ENCODE results near the gene B4GAT1. TPM values are rescaled to one million over a fixed set of nuclear protein-coding genes. Genes with fewer than 3 reads are reported as not detected.

The B4GAT1 gene
- total and polyA plus RNA-seq, 2 of the 13 experiments (the other 11 are each of a cell fraction or from before 2014, with no cell fraction given): 40.4 to 109 TPM

DNA sequence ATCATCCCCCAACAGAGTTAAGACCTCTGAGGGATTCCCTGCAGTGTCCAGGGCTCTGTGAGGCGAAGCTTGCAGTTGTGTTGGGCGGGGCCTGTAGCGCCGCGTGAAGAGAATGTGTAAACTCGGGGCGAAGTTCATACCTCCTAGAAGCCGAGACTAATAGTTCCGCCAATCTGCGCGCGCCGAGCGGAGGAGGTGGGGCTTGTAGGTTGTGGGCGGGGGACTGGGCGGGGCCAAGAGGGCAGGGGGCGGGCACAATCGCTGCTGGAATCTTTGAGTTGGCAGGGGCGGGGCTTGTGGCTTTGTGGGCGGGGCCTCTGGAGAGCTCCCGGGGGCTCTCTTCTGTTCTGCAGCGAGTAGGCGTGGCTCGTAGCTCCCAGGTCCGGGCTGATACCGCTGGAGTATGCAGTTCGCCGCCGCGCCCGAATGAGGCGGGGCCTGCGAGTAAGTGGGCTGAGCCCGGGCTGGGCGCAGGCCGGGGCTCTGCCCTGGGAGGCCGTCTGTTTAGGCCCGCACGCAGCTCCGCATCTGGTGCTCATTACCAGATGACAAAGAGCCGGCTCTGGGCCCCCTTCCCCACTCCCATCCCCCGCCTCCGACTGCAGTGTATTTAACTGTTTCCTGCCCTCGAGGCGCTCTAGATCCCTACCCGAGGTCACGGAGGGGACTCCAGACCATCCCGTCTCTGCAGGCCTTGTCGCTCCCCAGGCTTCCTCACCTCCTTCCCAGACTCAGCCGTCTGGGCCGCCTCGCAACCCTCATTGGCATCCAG, 34.7 kb downstream of the B4GAT1 start (continued):
- TF ChIP-seq ZNF503 (CRISPR knock-in tag; IDR thresholded peaks at IDR 0.05): peak; percentile 36; the same call in 1 of the 2 replicates
- no peak; the same call in 1 of the 2 replicates for TF ChIP-seq ZNF605 (CRISPR knock-in tag; IDR thresholded peaks at IDR 0.05)
- TF ChIP-seq ZNF34 (CRISPR knock-in tag; IDR thresholded peaks at IDR 0.05; ENCODE audit: borderline replicate concordance): no peak; the same call in 1 of the 2 replicates
- 0 out of 2 replicates have a peak, but pooled peaks have one; percentile 20 for TF ChIP-seq ATF7-NPFF (CRISPR knock-in tag; IDR thresholded peaks at IDR 0.05; ENCODE audit: low read depth)
- TF ChIP-seq LCORL (IDR thresholded peaks at IDR 0.05): 0 out of 2 replicates have a peak, but pooled peaks have one; percentile 31
- TF ChIP-seq LCORL (CRISPR knock-in tag; IDR thresholded peaks at IDR 0.05): no peak
- TF ChIP-seq ZNF484 (CRISPR knock-in tag; IDR thresholded peaks at IDR 0.05; ENCODE audit: borderline replicate concordance, low read depth): no peak
- TF ChIP-seq ZBTB20 (CRISPR knock-in tag; IDR thresholded peaks at IDR 0.05; ENCODE audit: borderline replicate concordance, low read depth): no peak
- TF ChIP-seq SAP130 (CRISPR knock-in tag; IDR thresholded peaks at IDR 0.05; ENCODE audit: low read depth): peak; percentile 46
- TF ChIP-seq, protein P1, sequence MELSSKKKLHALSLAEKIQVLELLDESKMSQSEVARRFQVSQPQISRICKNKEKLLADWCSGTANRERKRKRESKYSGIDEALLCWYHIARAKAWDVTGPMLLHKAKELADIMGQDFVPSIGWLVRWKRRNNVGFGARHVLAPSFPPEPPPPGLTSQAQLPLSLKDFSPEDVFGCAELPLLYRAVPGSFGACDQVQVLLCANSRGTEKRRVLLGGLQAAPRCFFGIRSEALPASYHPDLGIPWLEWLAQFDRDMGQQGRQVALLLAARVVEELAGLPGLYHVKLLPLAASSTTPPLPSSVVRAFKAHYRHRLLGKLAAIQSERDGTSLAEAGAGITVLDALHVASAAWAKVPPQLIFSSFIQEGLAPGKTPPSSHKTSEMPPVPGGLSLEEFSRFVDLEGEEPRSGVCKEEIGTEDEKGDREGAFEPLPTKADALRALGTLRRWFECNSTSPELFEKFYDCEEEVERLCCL (CRISPR knock-in tag; IDR thresholded peaks at IDR 0.05; ENCODE audit: borderline replicate concordance): no peak
- no peak for TF ChIP-seq RBAK (CRISPR knock-in tag; IDR thresholded peaks at IDR 0.05)
- no peak for TF ChIP-seq ZNF740 (CRISPR knock-in tag; IDR thresholded peaks at IDR 0.05)
- TF ChIP-seq ZBTB1 (CRISPR knock-in tag; IDR thresholded peaks at IDR 0.05; ENCODE audit: borderline replicate concordance): no peak
- TF ChIP-seq, protein P2, sequence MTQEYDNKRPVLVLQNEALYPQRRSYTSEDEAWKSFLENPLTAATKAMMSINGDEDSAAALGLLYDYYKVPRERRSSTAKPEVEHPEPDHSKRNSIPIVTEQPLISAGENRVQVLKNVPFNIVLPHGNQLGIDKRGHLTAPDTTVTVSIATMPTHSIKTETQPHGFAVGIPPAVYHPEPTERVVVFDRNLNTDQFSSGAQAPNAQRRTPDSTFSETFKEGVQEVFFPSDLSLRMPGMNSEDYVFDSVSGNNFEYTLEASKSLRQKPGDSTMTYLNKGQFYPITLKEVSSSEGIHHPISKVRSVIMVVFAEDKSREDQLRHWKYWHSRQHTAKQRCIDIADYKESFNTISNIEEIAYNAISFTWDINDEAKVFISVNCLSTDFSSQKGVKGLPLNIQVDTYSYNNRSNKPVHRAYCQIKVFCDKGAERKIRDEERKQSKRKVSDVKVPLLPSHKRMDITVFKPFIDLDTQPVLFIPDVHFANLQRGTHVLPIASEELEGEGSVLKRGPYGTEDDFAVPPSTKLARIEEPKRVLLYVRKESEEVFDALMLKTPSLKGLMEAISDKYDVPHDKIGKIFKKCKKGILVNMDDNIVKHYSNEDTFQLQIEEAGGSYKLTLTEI (CRISPR knock-in tag; conservative IDR thresholded peaks at IDR 0.05): no peak
- peak; percentile 61; the same call in 1 of the 3 replicates for TF ChIP-seq MXI1 (IDR thresholded peaks at IDR 0.05; ENCODE audit: borderline replicate concordance, low read depth, low read length)
- TF ChIP-seq ELF4 (CRISPR knock-in tag; IDR thresholded peaks at IDR 0.05; ENCODE audit: borderline replicate concordance): no peak
- no peak for TF ChIP-seq NR2F2 (IDR thresholded peaks at IDR 0.05; ENCODE audit: borderline replicate concordance, low read depth)
